UCSD-AML1 (cell line): ENCODE data around the gene RIPK4.

Source experiments
- DNase-seq: peaks from one replicate; lab custom pipeline; 2025; ENCODE audit not compliant: unreplicated experiment; lab: John Stamatoyannopoulos, UW

RIPK4 gene

DNA sequence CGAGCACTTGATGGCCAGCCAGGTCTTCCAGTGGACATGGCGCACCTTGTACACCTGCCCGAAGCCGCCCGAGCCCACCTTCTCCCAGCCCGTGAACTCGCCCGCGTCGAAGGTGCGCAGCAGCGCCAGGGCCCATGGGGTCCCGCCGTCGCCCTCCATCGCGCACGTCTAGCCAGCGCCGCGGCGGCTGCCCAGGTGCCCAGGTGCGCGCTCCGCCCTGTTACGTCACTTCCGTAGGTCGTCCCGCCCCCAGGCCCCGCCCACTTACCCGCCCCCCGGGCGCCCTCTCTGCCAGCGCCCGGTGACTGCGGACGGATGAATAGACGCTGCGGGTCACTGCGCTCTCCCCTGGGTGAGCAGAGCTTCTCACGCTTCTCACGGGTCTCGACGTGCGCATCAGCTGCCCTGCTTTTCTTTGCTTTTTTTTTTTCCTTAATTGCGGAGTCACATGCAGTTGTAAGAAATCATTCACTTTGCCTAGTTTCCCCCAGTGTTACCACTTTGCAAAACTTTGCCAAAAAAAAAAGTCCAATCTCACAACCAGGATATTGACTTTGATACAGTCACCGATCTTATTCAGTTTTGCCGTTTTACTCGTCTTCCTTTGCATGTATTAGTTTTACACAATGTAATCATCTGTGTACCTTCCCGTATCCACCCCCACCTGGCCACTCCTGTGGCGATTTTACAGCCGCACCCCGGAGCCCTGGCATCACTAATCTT is at the start of gene RIPK4:
Gene RIPK4 (minus strand): TSS at position 170 of the 723 bp plus-strand sequence. CDS start 11 bp downstream, at position 159.
- DNase-seq: no peak

DNA sequence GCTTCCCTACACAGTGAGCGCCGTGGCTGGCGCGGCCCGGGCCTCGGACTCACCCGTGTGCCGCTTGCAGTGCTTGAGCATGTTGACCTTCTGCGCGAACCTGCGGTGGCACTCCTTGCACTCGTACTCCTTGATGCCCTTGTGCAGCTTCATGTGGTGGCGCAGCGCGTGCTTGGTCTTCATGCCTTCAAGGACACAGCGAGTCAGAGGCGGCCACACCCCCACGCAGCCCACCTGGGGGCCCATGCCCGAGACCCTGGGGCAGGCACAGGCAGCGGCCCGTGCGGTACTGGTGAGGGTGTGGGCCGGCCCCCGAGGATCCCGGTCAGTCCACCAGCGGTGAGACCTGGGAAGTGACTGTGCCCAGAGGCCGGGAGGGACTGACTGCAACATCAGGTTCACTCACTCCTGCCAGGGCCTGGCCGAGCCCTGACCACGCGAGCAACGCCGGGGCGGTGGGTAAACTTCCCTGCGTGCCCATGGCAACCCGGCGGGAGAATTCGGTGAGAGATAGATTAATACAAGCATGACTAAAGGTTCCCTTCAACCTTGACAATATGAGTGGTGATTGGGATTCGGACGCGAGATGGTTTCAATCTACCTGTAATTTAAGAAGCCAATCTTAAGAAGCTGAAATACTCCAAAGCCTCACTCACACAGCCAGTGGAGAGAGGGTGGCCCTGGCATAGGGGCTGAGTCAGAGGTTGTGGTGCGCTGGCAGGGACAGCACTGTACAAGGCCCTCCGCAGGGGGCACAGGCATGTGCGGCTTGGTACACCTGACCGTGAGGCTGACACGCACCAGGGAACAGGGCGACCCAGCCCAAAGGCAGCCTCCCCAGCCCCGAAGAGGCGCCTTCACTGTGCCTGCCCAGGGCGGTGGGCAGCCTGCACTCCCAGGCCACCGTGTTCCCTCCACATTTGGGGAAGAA is 49.1 kb upstream of the RIPK4 start:
- DNase-seq: no peak

DNA sequence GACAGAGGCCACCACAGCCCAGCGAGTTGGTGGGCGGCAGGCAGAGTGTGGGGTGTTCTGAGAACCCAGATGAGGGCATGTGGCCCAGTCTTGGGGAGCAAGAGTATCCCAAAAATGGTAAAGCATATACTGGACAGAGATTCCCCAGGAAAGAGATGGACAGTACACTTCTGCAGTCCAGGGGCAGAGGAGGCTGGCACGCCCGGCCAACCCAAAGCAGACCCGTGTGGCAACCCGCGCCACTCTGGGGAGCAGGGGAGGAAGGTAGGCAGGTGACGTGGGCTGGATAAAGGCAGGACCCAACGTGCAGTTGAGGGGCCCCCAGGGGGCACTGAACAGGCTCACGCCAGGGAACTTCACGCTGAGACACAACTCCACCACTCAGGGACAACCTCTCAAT is 46.4 kb upstream of the RIPK4 start:
- no peak for DNase-seq

DNA sequence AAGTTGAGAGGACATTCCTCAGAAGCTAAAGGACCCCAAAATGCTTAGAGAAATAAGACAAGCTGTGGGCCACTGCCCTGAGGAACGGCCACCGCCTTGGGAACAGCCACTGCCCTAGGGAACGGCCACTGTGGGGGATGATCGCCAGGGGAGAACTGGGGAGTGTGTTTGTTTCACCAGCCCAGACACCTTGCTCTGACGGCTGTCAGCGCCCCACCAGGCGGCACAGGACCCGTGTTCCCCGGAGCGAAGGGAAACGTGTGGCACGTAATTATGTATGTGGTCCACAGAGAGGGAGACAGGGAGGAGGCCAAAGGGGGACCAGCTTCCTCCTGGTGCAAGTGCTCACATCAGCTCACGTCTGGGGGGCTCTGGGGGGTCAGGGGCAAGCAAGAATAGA is 45.8 kb upstream of the RIPK4 start:
- no peak for DNase-seq

DNA sequence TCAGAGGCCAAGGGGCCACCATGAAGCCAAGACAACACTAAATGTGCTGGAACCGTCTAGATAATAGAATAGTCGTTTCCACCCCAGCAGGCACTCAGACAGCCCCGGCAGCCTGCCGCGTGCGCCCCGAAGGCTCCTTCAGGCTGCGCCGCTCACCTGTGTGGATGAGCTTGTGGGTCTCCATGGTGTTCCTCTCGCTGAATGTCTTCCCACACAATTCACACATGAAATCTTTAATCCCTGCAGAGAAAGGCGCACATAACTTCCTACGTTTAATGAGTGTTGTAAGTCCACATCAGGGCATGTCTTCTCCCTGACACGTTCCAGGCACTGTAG is 43.7 kb upstream of the RIPK4 start:
- no peak for DNase-seq

DNA sequence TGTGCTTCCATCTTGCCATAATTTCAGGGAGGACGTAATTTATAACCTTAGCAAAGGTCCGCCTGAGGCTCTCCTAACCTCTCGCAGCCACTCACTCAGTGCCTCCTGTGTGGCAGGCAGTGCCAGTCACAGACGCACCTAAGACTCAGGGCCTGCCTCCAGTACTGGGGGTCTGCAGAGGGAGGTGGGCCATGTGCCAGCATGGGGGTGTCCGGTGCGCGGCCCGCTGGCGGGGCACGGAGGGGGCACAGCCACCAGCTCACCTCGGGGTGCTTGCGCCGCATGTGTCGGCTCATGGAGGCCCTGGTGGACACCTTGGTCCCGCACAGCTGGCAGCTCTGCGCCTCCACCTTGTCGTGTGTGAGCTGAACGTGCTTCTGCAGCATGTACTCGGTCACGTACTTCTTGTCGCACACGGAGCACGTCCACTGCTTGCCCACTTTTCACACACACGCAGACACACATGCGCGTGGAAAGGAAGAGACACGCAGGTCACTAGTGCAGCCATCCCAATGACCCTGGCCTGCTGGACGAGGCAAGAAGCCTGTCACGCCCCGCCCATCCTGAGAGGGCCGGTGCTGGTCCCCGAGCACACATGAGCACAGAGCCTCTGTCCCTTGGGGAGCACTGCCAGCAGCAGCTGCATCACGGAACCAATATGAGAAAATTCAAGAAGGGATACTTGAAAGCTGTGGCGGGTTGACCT is 43.2 kb upstream of the RIPK4 start:
- no peak for DNase-seq

DNA sequence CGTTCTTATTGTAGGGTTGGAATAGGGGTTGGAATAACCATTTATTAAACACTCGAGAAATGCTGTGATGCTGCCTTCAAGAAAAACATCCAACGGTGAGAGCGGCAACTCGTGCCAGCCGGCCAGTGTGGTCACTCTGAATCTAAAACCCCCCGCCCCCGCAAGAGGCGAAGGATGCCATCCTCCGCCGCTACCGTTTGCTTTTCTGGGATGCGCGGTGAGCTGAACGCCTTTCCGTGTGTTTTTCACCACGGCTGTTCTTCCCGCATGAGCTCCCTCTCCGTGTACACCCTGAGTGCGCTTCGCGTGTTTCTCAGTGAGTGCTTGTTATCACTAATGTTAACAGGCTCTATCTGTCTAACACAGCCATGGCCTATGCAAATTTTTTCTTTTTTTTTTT is 42.0 kb upstream of the RIPK4 start:
- DNase-seq: no peak

DNA sequence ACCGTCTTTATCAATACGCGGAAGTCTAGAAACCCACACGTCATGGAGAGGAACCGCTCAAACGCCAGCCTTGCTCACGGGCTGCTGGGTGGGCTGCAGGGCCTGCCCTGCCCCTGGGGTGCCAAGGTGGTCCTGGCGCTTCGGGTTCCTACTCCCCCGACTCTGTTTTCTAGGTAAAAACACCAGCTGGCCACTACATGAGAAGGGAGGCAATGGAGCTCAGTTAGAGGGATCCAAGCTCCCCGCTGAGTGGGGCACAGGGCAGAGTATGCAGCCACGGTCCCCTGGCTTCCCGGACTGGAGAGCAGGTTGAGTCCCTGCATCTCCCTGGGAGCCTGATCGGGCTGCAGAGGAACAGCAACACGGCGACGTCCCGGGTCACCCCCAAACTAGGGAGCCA is 41.2 kb upstream of the RIPK4 start:
- DNase-seq: no peak

DNA sequence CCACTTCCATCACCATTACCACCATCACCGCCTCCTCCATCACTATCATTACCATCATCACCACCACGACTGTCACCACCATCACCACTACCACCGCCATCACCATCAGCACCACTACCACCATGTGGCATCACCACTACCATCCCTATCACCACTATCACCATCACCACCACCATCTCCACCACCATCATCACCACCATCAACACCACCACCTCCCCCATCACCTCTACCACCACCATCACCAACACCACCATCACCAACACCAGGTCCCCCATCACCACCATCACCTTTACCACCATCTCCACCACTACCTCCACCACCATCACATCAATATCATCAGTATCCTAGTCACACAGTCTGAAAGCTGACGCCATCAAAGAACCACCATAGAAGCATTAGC is 39.9 kb upstream of the RIPK4 start:
- no peak for DNase-seq

DNA sequence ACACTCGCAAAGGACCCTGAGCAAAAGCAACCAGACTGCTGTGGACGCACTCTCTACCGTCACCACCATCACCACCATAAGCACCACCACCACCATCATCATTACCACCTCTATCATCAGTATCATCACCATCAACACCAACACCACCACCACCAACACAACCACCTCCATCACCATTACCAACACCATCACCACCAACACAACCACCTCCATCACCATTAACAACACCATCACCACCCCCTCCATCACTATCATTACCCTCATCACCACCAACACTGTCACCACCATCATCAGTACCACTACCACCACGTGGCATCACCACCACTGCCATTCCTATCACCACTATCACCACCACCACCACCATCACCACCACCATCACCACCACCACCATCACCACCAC is 38.8 kb upstream of the RIPK4 start:
- DNase-seq: no peak

DNA sequence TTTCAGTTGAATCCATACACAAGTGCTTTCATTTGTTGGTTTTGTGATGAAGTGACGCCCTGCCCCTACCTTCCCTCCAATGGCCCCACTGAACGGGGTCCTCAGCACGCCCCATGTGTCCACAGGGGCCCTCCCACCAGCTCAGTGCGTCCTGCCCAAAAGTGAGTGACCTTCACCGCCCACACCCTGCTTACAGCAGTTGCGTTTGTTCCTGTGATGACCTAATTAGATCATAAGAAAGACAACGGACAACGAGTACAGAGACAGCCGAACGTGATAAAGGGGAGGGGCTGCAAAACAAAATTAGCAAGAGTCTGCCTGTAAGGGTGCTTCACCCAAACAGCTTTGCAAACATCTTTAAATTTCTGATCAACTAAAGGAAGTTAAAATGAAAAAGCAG is 38.2 kb upstream of the RIPK4 start:
- DNase-seq: no peak

DNA sequence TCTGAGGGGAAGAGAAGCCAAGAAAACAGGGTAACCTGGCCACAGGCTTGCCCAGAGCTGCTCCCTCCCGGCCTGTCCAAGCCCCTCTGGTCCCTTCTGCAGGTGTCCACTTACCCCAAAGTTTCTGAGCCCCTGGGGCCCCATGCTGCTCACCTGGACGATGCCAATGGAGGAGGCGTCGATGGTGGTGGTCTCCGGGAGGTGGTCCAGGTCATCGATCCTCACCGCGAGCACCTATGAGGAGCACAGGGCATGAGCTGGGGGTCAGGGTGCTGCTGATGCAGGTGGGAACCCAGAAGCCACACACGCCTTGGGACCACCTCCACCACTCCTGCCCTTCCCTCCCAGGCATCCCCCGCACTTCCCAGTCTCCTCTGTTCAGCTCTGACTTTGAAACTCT is 37.5 kb upstream of the RIPK4 start:
- DNase-seq: no peak

DNA sequence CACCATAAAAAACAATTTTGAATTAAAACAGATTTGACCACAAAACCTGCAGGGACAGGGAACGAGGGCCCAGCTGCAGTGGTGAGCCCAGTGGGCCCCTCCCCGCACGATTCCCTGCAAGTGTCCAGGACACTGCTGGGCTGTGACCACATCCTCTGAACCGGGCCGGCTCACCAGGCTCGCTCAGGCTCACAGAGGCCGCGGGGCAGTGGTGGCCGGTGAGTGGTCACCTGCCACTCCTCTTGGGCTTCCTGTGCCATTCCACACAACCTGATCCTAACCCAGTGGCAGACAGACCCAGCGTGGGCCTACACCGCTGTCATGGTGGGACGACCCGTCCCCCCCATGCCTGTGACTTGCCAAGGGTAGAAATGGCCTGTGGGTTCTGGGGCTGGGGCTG is 36.5 kb upstream of the RIPK4 start:
- DNase-seq: no peak

DNA sequence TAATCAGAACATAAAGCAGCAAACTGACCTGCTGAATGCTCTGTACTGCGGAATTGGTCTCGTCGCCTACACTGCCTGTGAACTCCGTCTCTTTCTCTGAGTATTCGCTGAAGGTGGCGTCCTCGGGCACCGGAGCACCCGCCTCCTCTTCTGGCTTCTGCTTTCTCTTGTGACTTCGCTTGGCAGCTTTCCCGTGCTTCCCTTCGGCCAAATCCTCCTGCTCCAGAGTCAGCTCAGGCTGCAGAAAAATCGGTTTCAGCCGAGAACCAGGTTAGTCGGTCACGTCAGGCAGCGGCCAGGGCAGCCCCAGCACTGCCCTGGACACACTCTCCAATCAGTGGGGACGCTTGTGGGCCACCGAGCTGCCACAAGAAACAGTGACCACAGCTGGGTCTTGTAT is 35.8 kb upstream of the RIPK4 start:
- no peak for DNase-seq

DNA sequence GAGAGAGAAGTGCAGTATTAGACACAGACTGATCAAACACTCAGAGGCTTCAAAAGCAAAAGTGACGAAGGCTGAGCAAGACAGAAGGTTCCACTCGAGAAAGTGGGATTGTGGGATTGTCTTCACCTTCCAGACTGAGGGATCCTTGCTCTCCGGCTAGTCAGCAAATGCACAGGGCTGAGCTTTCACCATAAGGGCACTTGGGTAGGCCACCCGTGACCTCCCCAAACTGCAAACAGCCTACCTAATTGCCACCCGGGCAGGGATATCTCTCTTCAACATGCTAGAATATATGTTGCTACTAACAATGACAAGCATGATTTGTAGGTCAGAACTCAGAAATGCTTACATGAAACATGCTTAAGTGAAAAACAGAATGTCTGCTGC is 35.3 kb upstream of the RIPK4 start:
- no peak for DNase-seq

DNA sequence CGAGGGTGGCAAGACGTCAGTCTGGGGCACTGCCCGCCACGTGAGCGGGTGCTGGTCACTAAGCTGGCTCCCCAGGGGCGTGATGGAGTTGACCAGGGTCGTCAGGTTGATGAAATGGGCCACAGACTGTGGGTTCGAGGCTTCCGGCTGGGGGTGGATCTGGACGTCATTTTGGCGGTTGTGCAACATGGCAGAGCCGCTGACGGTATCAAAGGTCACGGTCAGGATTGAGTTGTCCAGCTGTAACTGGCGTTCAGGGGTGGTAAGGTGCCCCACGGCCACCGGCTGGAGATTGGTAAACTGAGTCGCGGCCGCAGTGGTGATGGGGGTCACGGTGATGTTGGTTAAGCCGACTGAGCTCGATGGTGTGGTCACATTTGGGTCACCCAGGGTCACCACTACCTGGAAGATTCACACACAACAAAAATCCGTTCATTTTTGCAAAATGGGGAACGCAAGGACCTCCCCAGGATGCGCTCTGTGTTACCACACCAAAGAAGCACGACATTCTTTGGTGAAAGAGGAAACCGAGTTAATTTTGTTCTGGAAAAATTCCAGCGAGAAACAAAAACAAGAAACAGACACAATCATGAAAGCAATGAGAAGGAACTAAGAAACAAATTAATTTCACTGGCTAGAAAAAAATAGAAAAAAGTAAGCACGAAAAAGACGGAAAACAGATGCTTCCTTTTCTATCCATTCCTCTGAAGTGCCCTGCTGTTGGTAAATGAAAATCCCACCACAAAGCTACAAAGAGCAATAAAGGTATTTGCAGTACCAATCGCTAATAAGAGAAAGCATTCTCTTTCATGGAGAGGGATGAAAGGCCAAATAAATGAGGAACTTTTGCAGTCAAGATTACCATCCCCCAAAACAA is 34.7 kb upstream of the RIPK4 start:
- DNase-seq: no peak

DNA sequence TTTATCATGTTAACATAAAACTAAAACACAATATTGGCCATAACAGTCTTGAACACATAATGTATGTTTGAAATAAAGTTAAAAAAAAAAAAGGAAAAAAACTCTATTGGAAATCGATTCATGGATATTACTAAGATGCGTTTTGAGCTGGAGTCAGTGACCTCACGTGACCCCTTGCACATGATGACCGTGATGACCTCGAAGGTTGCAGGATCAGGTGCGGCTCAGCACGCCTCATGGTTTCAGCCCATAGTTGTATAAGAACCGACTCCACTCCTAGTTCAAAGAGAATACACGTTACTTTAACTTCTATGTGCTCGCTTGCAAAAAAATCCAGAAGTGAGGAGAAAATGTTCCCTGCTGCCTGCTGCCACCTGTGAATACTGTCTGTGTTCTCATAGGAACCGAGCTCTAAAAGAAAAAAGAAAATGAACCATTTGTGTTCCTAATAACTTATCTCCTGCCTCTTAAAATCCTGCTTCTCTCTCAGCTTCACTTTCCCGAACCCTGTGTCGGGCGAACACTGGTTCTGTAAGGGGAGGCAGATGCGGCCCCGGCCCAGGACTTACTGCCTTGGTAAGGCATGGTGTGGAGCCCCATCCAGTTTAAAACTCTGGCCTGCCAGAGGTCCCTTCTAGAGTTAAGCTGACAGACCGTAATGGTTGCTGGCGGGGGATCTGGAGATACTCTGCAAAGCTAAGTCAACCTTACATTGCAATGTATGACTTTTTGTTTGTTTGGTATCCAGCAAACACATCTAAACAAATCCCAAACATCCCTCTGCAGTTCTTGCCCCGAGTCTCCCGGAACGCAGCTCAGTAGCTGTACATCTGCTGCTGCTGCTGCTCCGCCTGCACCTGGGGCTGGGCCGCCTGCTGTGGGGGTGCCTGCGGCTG is 33.8 kb upstream of the RIPK4 start:
- DNase-seq: no peak

DNA sequence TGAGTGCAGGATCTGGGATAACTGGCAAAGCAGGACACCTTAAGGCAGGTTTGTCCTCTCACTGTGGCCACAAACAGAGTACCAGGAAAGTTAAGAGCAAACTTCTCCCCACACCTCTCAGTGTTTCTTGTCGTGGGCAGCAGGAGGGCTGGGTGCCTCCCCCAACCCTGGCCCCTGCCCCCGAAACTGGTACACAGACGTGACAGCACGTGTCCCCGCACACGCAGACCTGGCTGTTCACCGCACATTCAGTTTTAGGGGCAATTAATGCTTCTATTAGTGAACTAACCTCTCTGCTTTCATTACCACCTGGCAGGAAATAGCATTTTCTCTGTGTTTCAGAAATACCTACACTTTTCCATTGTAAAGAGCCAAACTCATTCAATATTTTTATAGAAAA is 32.9 kb upstream of the RIPK4 start:
- DNase-seq: no peak

DNA sequence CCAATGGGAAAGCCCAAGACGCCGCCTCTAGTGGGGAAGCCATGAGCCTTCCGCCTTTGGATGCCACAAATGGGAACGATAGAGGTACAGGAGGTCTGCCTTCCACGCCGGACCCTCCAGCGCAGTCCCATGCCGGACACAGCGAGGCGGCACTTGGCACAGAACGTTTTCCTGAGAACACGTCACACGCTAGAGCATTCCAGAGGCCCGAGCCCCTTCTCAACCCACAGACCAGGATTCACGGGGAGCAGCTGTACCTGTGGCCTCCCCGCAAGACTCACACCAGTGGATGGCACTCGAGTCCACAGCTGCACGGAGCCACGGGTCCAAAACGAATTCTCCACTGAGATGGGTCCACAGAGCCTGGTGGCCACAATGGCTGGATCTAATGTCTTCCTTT is 31.5 kb upstream of the RIPK4 start:
- DNase-seq: no peak

DNA sequence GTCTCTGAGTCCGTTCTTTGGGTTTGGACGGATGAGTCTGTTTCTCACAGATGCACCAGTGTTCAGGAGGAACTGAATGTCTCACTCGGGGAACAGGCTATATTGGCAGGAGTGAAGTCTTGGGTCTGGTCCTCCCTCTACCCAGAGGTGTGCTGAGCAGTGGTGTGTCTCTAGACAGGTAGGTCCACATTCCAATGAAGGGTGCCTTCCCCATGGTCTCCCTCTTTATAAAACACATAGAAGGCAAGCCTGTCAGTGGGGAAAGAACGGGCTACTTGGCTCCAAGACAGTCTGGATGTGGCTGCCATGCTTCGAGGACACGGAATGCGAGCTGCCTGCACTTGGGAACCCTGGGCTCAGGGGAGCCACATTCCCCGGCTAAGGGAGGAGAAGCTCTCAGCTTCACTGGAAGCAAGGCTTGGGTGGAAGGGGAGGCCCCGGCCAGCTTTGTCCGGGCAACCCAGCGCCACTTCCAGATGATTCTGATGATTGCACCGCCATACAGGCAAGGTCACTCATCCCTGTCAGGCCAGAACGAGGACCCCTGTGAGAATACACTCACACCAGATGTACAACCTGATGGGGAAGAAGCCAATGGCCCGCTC is 29.7 kb upstream of the RIPK4 start:
- DNase-seq: no peak
